Hypothalamus (tissue), 51 donors: ENCODE data around the gene SLC39A11.
"Not testable (repeated sequence)": the region's sequence is repeated elsewhere in the genome, so short reads cannot be mapped to it uniquely, and the experiment has no call there.

ENCODE experiments used
- DNase-seq, 51 donors: peaks; one replicate each; lab custom pipeline; 2025; lab: John Stamatoyannopoulos, UW

The SLC39A11 gene

GRCh38 chr17:73074566-73074965 is 17.9 kb downstream of the SLC39A11 start:
- DNase-seq: no peak

DNA sequence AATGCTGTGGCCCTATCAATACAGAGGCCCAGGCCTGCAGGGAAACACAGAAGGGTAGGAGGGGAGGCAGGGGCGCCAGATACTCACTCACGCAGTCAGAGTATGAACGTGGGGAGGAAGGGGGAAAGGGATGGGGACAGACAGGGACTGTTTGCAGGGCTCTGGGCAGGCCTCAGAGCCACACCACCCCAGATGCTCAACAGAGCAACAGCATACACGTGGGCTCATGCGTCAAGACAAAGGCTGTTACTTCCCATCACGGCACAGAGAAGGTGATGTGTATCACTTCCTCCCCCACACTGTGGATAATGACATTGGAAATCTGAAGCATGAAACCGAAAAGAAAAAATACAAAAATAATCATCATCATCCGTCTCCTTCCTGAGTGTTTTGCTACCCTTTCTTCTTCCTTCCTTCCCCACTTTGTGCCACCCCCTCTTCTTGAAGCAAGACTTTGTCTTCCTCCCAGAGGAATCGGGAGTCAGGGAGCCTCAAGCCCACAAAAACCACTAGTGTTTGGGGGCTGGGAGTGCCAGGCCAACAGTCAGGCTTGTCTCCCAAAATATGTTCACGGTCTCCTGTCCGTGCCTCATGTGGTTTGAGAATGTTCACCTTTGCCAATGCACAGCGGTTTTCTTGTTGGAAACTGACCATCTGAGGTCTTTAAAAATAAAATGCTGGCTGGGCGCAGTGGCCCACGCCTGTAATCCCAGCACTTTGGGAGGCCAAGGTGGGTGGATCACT is 20.1 kb downstream of the SLC39A11 start:
- peak in 1 of 51 donors; percentile 20 for DNase-seq

DNA sequence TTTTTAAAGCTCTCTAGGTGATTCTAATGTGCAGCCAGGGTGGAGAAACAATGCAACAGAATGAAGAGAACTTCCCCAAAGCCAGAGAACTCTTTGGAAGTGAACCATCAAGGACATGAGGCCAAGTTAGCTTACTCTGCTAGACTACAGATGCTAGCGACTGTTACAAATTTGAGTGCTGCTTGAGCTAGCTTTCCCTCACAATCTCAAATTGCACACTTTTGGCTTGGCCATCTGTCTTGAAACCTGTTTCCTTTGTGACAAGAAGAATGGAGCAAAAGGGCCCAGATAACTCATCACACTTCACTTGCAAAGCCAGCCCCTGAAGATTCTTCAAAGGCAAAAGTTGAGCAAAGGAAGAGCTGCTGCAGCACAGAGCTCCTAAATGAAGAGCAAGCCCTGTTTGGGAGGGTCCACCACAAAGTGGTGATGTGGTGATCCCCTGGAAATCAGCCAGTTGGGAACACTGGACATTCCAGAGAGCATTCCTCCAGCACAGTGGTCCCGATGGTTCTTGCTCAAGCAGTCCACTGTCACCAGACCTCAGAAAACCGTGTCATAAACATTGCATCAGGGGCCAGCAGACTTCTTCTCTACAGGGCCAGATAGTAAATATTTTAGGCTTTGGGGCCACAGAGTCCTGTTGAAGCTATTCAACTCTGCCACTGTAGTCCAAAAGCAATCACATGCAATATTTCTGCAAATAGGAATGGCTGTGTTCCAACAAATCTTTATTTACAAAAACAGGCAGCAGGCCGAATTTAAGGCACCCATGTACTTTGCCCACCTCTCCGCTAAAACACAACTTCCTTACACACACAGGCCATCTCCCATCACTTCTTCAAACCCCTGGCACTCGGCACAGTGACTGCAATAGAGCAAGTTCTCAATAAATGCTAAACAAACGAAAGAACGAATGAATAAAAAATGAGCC is 21.2 kb downstream of the SLC39A11 start:
- DNase-seq: no peak

DNA sequence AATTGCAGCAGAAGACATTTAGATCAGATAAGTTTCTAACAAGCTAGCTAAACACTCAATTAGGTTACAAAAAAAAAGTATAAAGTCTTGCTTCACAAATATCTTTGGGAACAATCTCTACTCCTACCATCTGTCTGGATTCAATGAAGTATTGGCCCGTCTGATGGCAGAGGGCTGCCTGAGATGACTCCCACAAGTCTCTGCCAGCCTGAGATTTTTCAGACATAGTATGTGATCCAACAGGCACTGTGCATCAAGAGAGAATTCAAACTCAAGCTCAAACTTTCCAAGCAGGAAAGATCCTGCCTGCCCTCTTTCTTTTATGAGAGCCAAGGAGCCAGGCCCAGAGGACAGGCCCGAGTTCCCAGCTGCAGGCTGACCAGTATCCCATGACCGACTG is 22.6 kb downstream of the SLC39A11 start:
- DNase-seq: no peak

- DNase-seq: no peak
These were observed 23.2 kb downstream of the SLC39A11 start for GRCh38 chr17:73069164-73069770.

DNA sequence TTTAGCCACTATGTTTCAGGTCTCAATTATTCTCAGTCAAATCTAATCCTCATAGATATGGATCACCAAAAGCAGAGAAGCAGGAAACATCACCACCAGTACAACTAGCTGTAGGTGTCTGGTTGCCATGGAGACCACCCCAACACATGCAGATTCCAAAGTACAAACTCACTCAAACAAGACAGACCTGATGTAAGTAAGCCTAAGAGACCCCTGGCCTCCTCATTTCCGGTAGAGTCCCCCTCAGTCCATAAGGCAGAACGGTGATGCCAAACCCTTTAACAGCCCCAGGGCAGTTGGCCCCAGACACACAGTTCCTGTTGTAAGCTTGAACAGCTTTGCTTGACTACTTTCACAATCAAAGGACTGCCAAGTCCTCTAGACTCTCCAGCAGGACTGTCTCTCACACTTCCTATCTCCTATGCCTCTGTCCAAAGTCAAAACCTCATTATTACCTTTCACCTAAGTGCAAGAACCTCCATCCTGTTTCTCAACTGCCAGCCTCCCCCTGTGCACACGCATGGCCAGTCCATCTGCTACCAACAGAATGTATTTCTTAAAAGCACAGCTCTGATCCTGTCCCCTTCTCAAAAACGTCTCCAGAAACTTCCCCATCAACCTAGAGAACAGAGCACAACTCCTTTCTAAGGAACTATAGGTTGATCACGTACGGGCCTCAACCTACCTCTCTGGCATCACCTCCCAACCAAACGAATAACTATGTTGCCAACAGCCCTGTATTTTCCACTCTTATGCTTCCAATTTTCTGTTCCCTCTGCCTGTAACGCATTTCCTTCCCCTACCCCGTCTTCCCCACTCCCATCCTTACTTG is 23.9 kb downstream of the SLC39A11 start:
- peak in 1 of 51 donors; percentile 10 for DNase-seq

- DNase-seq: not testable (repeated sequence)
These were observed 24.8 kb downstream of the SLC39A11 start for GRCh38 chr17:73067699-73068098.

- no peak for DNase-seq
These were observed 25.4 kb downstream of the SLC39A11 start for GRCh38 chr17:73067075-73067474.

DNA sequence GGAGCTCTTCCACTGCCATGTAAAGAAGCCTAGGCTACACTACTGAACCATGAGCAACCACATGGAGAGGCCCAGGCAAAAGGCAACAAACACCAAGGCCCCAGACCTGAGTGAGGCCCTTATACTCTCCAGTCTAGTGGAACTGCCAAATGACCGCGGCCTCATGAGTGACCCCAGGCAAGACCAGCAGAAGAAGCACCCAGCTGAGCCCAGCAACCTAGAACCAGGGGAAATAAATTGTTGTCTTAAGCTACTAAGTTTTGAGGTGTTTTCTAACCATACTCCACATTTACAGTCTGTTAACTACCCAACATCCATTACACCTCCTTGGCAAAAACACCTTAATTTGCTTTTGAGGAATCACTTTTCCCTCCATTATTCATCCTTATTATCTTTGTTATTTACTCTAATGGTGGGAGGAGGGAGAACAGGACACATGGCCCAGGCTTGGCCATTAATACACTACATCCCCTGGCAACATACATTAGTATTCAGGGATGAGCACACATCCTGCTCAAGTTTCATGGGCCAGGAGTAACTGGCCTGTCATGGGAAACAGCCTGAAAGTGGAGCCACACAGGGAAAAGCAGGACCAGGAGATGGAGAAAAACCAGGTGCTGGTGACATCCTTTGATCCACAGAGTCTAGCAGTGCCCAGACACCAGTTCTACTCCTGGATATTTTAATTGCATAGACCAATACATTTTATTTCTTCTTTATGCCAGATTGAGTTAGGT is 26.2 kb downstream of the SLC39A11 start:
- no peak for DNase-seq

DNA sequence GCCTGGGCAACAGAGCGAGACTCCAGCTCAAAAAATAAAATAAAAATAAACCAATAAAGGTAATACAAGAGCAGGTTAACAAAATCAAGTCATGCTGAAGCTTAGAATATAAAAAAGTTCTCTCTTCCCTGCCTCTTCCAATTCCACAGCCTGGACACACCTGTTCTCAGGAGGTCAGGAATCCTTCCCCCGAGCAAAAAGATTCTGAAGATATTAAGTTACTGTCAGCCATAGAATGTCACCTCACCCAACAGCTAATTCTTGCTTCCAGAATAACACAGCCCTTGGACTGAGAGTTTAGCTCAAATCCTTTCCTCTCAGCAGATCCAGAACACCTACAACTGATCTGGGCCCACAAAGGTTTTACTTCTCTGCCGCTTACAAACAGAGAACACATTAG is 27.1 kb downstream of the SLC39A11 start:
- DNase-seq: no peak

DNA sequence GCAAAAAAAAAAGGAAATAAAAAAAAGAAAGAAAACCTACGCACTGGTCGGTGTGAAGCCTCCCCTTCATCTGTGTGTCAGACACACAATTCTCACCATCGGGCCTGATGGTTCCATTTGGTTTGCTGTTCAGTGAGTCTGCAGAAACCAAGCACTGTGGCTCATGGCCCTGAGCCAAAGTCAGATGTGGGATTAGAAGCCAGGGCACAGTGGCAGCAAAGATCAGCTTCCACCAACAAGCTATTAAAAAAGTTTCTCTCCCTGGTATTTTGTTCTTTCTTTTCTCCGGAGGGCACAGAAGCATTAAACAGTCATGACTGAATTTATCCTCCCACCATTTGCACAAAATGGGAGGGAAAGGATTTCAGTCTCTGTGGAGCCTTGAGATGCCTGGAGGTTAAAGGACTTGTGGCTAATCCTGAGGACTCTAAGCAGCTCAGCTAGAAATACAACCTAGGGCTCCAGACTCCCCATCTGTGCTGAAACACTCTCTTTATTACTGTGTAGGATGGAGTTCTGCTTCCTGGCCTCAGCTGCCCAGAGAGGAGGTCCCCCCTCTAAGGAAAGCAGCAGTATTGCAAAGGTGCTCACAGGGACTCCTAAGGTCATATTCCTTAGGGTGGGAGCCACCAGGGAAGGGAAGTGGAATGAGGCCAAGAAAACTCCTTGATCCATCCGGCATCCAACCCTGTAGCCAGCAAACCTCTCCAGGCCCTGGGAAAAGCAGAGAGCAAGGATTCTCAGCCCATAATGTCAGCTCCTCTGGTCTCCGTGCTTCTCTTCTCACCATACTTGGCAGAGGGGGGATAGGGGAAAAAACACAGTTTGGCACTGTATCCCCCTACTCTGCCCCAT is 28.2 kb downstream of the SLC39A11 start:
- peak in 26 of 51 donors; percentile 3 to 50 (median 27) for DNase-seq

- DNase-seq: no peak
These were observed 29.8 kb downstream of the SLC39A11 start for GRCh38 chr17:73062726-73063125.

DNA sequence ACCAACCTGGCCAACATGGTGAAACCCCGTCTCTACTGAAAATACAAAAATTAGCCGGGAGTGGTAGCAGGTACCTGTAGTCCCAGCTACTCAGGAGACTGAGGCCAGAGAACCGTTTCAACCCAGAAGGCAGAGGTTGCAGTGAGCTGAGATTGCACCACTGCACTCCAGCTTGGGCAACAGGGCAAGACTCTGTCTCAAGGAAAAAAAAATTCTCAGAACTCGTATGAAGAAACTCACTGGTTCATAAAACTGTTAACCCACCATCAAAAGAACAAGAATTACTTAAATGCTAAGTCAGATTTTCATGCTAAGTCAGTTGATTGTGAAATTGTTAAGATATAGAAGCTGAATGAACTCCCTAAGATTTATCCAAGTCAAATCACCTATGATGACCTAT is 31.3 kb downstream of the SLC39A11 start:
- no peak for DNase-seq

DNA sequence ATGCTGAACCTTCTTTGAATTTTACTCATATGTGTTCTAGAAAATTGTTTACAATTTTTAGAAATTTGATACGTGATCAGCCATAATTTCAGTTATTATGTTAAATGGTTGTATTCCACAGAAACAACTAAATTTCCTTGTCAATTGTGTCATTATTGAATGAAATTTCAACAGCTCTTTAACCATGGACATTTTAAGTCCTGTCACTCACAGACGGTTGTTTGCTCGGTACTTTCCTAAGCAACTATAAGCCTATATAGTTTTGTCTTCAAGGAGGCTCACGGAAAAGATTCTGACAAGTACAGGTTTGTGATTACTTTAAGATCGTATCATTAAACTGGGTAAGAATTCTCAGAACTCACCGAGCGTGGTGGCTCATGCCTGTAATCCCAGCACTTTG is 31.8 kb downstream of the SLC39A11 start:
- no peak for DNase-seq

DNA sequence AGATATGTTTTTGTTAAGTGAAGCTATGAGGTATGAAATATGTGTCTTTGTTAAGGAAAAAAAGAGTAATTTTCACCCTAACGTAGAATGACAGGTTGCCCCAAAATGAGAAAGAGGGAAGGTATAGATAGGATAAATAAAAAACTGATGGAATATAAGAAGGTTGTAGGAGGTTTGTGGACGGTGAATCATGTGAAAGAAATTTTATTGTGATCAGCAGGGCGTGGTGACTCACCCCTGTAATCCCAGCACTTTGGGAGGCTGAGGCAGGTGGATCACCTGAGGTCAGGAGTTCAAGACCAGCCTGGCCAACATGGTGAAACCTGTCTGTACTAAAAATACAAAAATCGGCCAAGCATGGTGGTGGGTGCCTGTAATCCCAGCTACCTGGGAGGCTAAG is 32.8 kb downstream of the SLC39A11 start:
- DNase-seq: not testable (repeated sequence)

- no peak for DNase-seq
These were observed 34.5 kb downstream of the SLC39A11 start for GRCh38 chr17:73058022-73058421.

- DNase-seq: no peak
These were observed 35.3 kb downstream of the SLC39A11 start for GRCh38 chr17:73057196-73057595.

GRCh38 chr17:73052923-73053322 is 39.6 kb downstream of the SLC39A11 start:
- DNase-seq: no peak

DNA sequence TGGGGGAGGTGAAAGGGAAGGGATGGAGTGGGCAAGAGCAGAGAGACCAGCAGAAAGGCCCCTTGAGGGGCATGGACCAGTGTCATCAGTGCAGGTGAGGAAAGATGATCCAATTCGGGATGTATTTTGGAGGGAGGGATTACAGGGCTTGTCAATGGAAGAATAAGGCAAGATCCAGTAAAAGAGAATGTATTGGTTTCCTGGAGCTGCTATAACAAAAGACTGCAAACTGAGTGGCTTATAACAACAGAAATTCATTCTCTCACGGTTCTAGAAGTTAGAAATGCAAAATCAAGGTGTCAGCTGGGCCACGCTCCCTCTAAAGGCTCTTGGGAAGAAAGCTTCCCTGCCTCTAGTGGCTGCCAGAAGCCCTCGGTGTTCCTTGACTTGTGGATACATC is 41.7 kb downstream of the SLC39A11 start:
- no peak for DNase-seq
